GM12873 (cell line): ENCODE data around the gene TCFL5.

Experiments
- TF ChIP-seq, protein P1 (sequence below): IDR thresholded peaks from 2 replicates; pipeline ENCODE4 v1.5.1; 2012; ENCODE audit warnings: low read depth, mild to moderate bottlenecking, moderate library complexity, low read length, control low read depth; ENCODE audit not compliant: insufficient read depth; ENCODE audit errors: missing control alignments

The TCFL5 gene

DNA sequence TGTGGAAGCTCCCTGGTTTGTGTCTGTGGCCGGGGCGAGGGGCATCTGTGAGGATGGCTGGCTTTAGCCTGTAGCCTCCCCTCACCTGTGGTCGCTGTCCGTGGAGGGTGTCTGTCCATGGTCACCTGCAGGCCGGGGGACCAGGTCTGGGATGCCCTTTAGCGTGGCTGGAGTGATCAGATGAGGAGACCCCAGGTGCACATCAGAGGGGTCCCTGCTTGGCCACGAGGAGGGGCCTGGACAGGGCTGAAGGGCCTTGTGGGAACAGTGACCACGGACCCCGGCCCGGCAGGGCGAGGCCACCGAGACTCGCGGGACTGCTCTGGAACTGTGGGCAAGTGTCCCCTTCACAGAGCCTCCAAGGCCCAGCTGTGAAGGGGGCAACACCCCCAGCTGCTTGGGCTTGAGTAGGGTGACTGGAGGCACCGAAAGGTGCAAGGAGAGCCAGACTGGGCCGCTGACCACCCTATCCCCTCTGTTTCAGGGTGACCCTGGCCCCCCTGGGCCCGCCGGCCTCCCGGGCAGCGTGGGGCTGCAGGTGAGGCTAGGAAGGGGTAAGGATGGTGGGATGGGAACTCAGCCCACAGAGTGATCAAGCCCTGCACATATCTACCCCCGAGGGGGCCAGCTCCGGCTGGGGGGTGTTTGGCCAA lies 36.2 kb downstream of the TCFL5 start:
- TF ChIP-seq, protein P1, sequence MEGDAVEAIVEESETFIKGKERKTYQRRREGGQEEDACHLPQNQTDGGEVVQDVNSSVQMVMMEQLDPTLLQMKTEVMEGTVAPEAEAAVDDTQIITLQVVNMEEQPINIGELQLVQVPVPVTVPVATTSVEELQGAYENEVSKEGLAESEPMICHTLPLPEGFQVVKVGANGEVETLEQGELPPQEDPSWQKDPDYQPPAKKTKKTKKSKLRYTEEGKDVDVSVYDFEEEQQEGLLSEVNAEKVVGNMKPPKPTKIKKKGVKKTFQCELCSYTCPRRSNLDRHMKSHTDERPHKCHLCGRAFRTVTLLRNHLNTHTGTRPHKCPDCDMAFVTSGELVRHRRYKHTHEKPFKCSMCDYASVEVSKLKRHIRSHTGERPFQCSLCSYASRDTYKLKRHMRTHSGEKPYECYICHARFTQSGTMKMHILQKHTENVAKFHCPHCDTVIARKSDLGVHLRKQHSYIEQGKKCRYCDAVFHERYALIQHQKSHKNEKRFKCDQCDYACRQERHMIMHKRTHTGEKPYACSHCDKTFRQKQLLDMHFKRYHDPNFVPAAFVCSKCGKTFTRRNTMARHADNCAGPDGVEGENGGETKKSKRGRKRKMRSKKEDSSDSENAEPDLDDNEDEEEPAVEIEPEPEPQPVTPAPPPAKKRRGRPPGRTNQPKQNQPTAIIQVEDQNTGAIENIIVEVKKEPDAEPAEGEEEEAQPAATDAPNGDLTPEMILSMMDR: no peak

DNA sequence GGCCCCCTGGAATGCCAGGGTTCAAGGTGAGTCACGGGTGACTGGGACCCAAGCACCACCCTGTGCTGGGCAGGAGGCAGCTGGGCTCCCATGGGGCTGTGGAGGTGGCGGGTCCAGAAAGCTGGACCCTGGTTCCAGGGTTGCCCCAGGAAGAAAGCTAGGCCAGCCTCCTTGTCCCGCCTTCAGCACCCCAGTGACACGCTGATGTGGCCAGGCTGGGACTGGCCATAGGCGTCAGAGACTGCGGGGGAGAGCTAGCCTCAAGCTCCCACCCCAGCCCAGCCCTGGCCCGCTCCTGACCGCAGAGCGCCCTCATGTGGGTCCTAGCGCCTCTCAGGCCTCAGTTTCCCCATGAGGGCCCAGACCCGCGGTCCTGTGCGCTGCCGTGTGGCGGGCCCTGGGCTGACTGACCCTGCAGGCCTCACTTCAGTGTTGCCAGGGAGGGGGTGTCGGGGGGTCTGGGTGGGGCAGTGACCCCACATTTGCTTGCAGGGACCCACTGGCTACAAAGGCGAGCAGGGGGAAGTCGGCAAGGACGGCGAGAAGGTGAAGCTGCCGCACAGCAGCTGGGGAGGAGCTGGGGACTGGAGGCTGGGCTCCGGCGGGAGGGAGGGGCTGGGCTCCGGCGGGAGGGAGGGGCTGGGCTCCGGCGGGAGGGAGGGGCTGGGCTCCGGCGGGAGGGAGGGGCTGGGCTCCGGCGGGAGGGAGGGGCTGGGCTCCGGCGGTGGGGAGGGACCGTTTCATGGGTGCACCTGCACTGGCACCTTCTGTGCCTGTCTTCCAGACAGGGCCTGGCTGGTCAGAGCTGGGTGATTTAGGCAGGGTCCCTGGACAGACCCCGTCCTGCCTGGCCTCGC lies 36.9 kb downstream of the TCFL5 start:
- TF ChIP-seq, protein P1: no peak

DNA sequence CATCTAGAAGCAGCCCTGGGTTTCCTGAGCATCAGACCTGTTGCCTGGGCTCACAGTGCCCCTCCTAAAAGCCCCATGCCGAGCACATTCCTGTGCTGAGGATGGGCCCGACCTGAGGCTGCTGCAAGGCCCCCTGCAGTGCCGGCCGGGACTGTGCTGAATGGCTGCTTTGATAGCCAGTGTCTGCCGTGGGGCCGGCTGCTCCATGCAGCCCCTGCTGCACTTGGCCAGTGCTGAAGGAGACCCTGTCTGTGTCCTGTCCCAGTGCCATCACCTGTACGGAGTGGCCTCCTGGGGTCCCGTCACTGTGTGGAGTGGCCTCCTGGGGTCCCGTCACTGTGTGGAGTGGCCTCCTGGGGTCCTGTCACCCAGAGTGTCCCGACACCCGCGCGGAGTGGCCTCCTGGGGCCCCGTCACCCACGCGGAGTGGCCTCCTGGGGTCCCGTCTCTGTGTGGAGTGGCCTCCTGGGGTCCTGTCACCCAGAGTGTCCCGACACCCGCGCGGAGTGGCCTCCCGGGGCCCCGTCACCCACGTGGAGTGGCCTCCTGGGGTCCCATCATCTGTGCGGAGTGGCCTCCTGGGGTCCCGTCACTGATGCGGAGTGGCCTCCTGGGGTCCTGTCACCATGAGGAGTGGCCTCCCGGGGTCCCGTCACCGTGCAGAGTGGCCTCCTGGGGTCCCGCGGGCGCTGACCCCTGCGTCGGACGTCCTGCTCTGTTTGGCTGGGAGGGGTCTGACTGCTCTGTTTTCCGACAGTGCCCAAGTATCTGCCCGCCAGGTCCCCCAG lies 37.7 kb downstream of the TCFL5 start:
- TF ChIP-seq, protein P1: no peak

DNA sequence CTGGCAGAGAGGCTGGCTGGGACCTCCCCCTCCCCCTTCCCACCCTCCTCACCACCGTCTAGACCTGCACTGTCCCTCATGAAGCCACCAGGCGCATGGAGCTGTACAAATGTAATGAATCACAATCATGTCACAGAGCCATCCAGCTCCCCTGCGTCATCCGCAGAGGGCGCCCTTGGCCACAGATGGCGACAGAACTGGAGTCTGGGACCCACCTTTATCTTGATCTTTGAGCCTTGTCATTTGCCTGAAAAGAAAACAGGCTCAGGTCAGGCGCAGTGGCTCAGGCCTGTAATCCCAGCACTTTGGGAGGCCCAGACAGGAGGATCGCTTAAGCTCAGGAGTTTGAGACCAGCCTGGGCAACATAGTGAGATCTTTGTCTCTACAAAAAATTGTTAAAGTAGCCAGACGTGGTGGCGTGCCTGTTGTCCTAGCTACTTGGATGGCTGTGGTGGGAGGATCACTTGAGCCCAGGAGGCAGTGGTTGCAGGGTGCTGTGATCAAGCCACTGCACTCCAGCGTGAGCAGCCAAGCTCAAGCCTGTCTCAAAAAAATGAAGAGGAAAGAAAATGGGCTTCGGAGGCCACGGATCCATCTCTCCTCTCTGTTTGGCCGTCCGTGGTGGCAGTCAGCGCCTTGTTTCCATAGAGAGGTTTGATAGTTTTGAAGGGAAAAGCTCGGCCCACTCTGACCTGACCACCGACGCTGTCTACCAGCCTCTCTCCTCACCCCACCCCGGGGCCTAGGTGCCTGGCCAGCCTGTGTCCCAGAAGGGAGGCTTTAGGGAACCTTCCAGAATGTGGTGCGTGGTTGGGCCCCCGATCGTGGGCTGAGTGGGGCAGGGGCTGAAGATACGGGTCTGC lies 38.6 kb downstream of the TCFL5 start:
- TF ChIP-seq, protein P1: peak; percentile 74

DNA sequence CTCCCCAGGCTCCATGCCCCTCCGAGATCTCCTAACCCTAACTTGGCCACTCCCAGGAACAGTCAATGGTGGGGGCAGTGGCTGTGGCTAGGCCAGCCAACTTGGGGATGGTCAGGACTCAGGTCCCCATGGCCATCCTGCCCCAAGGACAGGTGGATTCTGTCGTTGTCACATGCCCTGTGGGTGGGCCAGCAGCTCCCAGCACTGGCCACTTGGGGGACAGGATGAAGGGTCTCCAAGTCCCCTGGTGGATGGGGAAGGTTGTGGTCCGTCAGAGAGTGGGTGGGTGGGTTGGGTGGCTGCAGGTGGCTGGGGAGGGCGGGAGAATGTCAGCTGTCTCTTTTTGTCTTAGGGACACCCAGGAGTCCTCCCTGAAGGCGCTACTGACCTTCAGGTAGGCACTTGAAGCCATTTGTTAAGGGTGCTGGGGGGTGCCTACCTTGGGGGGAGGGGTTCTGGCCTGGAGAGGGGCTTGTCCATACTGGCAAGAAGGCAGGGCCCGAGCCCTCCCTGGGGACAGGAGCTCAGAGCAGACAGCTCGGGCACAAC lies 39.3 kb downstream of the TCFL5 start:
- TF ChIP-seq, protein P1: no peak

DNA sequence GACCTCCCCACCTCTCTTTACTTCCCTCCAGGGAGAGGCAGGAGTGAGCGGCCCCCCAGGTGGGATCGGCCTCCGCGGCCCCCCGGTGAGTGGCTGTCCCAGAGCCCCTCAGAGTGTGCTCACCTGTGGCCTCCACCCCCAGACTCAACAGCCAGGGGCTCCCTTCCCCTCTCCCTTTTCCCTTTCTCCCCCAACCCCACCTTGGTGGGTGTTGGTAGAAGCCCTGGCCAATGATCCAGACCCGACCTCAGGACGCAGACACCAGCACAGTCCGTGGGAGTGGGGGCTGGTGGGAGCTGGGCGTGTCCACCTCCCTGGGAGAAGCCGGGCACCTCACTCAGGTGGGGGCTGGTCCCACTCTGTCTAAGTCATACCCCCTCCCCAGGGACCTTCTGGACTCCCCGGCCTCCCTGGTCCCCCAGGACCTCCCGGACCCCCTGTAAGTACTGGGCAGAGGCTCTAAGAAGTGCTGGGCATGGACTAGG lies 39.9 kb downstream of the TCFL5 start:
- TF ChIP-seq, protein P1: no peak
